Loucy (cell line): ENCODE results near the gene IL17C.

ENCODE experiments used
- H2AFZ ChIP-seq: fragments of 200-600 bp; sonication (generic); 2 replicates; pipeline ENCODE4 v1.6.0; 2016; ENCODE audit warnings: antibody characterized with exemption, mild to moderate bottlenecking, low read length, moderate library complexity
- H3F3A ChIP-seq: fragments of 200-600 bp; 2 replicates; pipeline ENCODE4 v1.6.0; 2016; ENCODE audit warnings: antibody characterized with exemption, low read depth, mild to moderate bottlenecking
- H3K27me3 ChIP-seq: fragments of 200-600 bp; sonication (generic); 2 replicates; pipeline ENCODE4 v1.6.1; 2014; ENCODE audit warnings: low read length, mild to moderate bottlenecking; ENCODE audit not compliant: insufficient read depth, poor library complexity, severe bottlenecking
- H3K36me3 ChIP-seq: fragments of 200-600 bp; sonication (generic); 2 replicates; pipeline ENCODE4 v1.6.1; 2016; ENCODE audit warnings: low read length; ENCODE audit not compliant: insufficient read depth
- H3K4me1 ChIP-seq: fragments of 200-600 bp; sonication (generic); 2 replicates; pipeline ENCODE4 v1.5.1; 2014; ENCODE audit warnings: low read length, mild to moderate bottlenecking; ENCODE audit not compliant: insufficient read depth, poor library complexity, severe bottlenecking
- H3K4me2 ChIP-seq: fragments of 200-600 bp; sonication (generic); 2 replicates; pipeline ENCODE4 v1.6.0; 2014; ENCODE audit warnings: antibody characterized with exemption, low read length, low read depth, mild to moderate bottlenecking; ENCODE audit not compliant: poor library complexity, severe bottlenecking
- H3K4me3 ChIP-seq: fragments of 200-600 bp; sonication (generic); 2 replicates; pipeline ENCODE4 v1.5.1; 2014; ENCODE audit warnings: low read length, mild to moderate bottlenecking, mixed read lengths; ENCODE audit not compliant: poor library complexity, severe bottlenecking
- H3K79me2 ChIP-seq: fragments of 200-600 bp; sonication (generic); 2 replicates; pipeline ENCODE4 v1.6.1; 2014; ENCODE audit warnings: low read length; ENCODE audit not compliant: insufficient read depth
- H3K9ac ChIP-seq: fragments of 200-600 bp; sonication (generic); 2 replicates; pipeline ENCODE4 v1.6.0; 2014; ENCODE audit warnings: mild to moderate bottlenecking, low read depth, low read length, moderate library complexity; ENCODE audit not compliant: poor library complexity, severe bottlenecking
- H3K9me2 ChIP-seq: fragments of 200-600 bp; sonication (generic); replicated peaks from 2 replicates; pipeline ENCODE4 v1.6.1; 2016; ENCODE audit warnings: low read depth, low read length, mixed read lengths
- H3K9me3 ChIP-seq: fragments of 200-600 bp; sonication (generic); 2 replicates; pipeline ENCODE4 v1.6.1; 2014; ENCODE audit warnings: mild to moderate bottlenecking, antibody characterized with exemption, low read length, low read depth; ENCODE audit not compliant: insufficient read depth
- H4K20me1 ChIP-seq: fragments of 200-600 bp; sonication (generic); 2 replicates; pipeline ENCODE4 v1.6.0; 2014; ENCODE audit warnings: antibody characterized with exemption, low read length, mild to moderate bottlenecking; ENCODE audit not compliant: insufficient read depth, poor library complexity, severe bottlenecking
- EZH2phosphoT487 ChIP-seq: fragments of 200-600 bp; IDR thresholded peaks from 2 replicates; pipeline ENCODE4 v1.6.1; 2018; ENCODE audit warnings: antibody characterized with exemption, mild to moderate bottlenecking, moderate library complexity, borderline replicate concordance
- TF ChIP-seq, protein P1 (sequence below): fragments of 200-600 bp; sonication (generic); conservative IDR thresholded peaks from 2 replicates; pipeline ENCODE4 v1.5.1; 2014; ENCODE audit warnings: mild to moderate bottlenecking, antibody characterized with exemption, low read length

IL17C gene

GRCh38 chr16:88636488-88637265 is 1.7 kb upstream of the IL17C start:
- no peak overlapping the region for H2AFZ ChIP-seq
- no peak overlapping the region for H3K4me3 ChIP-seq
- no peaks in the 10 kb centered on the region for H4K20me1 ChIP-seq
- H3K9me2 ChIP-seq: no peaks in the 10 kb centered on the region
- TF ChIP-seq EZH2phosphoT487: no peak
- TF ChIP-seq, protein P1, sequence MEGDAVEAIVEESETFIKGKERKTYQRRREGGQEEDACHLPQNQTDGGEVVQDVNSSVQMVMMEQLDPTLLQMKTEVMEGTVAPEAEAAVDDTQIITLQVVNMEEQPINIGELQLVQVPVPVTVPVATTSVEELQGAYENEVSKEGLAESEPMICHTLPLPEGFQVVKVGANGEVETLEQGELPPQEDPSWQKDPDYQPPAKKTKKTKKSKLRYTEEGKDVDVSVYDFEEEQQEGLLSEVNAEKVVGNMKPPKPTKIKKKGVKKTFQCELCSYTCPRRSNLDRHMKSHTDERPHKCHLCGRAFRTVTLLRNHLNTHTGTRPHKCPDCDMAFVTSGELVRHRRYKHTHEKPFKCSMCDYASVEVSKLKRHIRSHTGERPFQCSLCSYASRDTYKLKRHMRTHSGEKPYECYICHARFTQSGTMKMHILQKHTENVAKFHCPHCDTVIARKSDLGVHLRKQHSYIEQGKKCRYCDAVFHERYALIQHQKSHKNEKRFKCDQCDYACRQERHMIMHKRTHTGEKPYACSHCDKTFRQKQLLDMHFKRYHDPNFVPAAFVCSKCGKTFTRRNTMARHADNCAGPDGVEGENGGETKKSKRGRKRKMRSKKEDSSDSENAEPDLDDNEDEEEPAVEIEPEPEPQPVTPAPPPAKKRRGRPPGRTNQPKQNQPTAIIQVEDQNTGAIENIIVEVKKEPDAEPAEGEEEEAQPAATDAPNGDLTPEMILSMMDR: no peak
- no peaks in the 10 kb centered on the region for H3F3A ChIP-seq
- H3K79me2 ChIP-seq: no peaks in the 10 kb centered on the region
- no peaks in the 10 kb centered on the region for H3K36me3 ChIP-seq
- H3K9me3 ChIP-seq: no peaks in the 10 kb centered on the region
- no peak overlapping the region for H3K9ac ChIP-seq
- H3K4me1 ChIP-seq: no peaks in the 10 kb centered on the region
- no peak overlapping the region for H3K4me2 ChIP-seq
- no peaks in the 10 kb centered on the region for H3K27me3 ChIP-seq

DNA sequence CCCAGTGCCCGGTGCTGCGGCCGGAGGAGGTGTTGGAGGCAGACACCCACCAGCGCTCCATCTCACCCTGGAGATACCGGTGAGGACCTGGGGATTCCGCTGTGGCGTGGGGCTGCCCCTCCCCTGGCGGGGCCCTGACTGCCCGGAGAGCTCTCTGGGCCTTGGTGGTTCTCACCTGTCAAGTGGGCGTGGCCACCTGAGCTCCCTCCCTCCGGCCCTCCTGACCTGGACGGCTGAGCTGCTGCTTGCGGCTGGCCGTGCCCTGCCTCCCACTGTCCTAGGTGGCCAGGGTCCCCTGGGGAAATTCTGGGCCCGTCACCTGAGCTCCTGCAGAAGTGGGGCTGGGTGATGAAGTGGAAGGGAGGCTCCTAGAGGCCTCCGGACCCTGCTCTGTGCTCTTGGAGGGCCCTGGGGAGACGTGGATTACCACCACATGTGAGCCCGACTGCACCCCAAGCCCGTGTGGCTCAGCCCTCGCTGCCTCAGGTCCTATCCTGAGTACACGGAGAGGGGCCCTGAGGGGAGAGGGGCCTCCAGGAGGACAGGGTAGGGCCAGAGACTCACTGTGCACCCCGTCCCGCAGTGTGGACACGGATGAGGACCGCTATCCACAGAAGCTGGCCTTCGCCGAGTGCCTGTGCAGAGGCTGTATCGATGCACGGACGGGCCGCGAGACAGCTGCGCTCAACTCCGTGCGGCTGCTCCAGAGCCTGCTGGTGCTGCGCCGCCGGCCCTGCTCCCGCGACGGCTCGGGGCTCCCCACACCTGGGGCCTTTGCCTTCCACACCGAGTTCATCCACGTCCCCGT is 1.1 kb downstream of the IL17C start:
- Histone ChIP-seq H3K9ac (no peak overlapping the region), H3K4me2 (no peak overlapping the region), H2AFZ (no peak overlapping the region), H3K9me3 (no peaks in the 10 kb centered on the region), H3K36me3 (no peaks in the 10 kb centered on the region), H3K9me2 (no peaks in the 10 kb centered on the region), H3K79me2 (no peaks in the 10 kb centered on the region), H3K4me3 (no peak overlapping the region), H3K27me3 (no peaks in the 10 kb centered on the region), H3K4me1 (no peaks in the 10 kb centered on the region), H4K20me1 (no peaks in the 10 kb centered on the region), H3F3A (no peaks in the 10 kb centered on the region)
- TF ChIP-seq, protein P1: no peak
- TF ChIP-seq EZH2phosphoT487: no peak

DNA sequence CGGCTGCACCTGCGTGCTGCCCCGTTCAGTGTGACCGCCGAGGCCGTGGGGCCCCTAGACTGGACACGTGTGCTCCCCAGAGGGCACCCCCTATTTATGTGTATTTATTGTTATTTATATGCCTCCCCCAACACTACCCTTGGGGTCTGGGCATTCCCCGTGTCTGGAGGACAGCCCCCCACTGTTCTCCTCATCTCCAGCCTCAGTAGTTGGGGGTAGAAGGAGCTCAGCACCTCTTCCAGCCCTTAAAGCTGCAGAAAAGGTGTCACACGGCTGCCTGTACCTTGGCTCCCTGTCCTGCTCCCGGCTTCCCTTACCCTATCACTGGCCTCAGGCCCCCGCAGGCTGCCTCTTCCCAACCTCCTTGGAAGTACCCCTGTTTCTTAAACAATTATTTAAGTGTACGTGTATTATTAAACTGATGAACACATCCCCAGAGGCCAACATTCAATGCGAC is 1.7 kb downstream of the IL17C start:
- Histone ChIP-seq H3K9me3 (no peaks in the 10 kb centered on the region), H2AFZ (no peak overlapping the region), H3K9me2 (no peaks in the 10 kb centered on the region), H3F3A (no peaks in the 10 kb centered on the region), H3K79me2 (no peaks in the 10 kb centered on the region), H3K4me1 (no peaks in the 10 kb centered on the region), H4K20me1 (no peaks in the 10 kb centered on the region), H3K4me3 (no peak overlapping the region), H3K4me2 (no peak overlapping the region), H3K36me3 (no peaks in the 10 kb centered on the region), H3K27me3 (no peaks in the 10 kb centered on the region), H3K9ac (no peak overlapping the region)
- no peak for TF ChIP-seq EZH2phosphoT487
- TF ChIP-seq, protein P1: no peak
